ENCODE data around the gene GALK1.

GALK1 gene

DNA sequence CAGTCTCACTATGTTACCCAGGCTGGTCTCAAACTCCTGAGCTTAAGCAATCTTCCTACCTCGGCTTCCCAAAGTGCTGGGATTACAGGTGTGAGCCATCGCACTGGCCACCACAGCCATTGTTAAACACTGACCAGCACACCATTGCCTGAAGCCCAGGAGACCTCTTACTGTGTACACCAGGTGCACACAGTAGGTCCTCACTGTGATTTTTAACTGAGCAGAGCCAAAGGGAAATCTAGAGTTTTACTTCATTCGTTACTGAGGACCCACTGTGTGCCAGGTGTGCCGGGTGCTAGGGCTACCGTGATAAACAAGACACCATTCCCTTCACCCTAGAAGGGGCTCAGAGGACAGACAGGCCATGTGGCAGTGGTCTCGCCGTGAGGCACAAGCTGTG, 39.5 kb downstream of the GALK1 start:
- DNase-seq (ENCODE audit: low read depth in 1 of 2, low spot score in 1 of 2) = no peak

- DNase-seq (ENCODE audit: low read depth in 1 of 2, low spot score in 1 of 2) = no peak
Measured at GRCh38 chr17:75724016-75725003, 40.7 kb downstream of the GALK1 start.

DNA sequence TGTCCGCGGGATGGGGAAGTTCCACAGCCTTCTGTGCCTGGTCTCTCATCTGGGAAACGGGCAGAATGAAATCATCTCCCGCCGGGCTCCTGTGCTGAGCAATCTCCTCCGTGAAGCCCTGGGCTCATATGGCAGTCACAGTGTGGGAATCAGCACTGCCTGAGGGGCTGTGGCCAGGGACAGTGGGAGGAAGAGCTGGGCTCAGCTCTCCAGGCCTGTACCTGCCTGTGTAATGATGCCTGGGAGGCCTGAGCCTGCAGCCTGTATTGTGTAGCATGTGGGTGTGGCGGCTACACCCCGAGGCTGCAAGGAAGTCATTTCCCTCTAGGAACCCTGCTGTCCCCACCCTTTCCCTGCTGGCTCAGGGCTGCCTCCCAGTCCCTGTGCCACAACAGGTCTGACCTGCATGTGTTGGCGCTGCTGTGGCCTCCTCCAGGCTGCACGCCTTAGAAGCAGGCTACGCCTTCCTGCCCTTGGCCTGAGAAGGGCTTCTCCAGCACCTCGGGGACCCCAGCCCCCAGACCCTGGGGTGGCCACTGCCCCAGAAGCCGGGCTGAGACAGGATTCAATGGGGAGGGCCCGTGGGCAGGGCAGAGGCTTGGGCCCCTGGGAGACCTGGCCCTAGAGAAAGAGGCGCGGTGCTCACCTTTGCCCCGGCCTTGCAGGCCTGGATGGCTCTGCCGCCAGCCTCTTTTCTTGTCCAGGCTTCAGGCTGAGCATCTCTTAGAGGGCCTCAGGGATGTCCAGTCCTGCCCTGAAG, 41.6 kb downstream of the GALK1 start:
- DNase-seq (ENCODE audit: low read depth in 1 of 2, low spot score in 1 of 2) = no peak

- no peak for DNase-seq (ENCODE audit: low read depth in 1 of 2, low spot score in 1 of 2)
Measured at GRCh38 chr17:75722542-75723095, 42.4 kb downstream of the GALK1 start.

DNA sequence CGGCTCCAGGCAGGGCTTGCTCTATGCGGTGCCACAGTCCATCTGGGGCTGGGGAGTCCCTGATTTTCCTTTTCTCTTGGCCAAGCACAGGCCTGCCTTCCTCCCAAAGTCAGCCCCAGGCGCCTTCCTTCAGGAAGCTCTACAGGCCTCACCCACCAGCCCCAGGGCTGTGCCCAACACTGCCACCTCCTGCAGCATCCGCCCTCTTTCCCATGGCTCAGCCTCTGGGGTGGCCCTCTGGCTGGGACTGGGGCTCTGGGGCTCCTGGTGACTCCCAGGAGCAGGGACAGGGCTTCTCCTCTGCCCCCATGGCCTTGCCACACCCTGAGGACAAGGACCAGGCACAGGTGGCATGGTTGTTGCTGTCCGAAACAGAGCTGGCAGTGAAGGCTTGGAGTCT, 42.9 kb downstream of the GALK1 start:
- no peak for DNase-seq (ENCODE audit: low read depth in 1 of 2, low spot score in 1 of 2)

GRCh38 chr17:75721463-75722011, 43.5 kb downstream of the GALK1 start:
- DNase-seq (ENCODE audit: low read depth in 1 of 2, low spot score in 1 of 2) = no peak

- peak; percentile 35 to 46 for DNase-seq (ENCODE audit: low read depth in 1 of 2, low spot score in 1 of 2)
Measured at GRCh38 chr17:75720656-75721462, 44.1 kb downstream of the GALK1 start, which contains the start of gene ITGB4. TSS of gene ITGB4 (plus strand) at chr17:75721459. CDS start at chr17:75724704, 3,245 bp downstream.

GRCh38 chr17:75719732-75720131, 45.3 kb downstream of the GALK1 start:
- no peak for DNase-seq (ENCODE audit: low read depth in 1 of 2, low spot score in 1 of 2)

- no peak for DNase-seq (ENCODE audit: low read depth in 1 of 2, low spot score in 1 of 2)
Measured at GRCh38 chr17:75712446-75712845, 52.5 kb downstream of the GALK1 start.
